OCI-LY7 (cell line): ENCODE results near the gene MAEL.

Experiments
- EZH2phosphoT487 ChIP-seq: fragments of 200-600 bp; sonication (generic); IDR thresholded peaks from 2 replicates; pipeline ENCODE4 v1.6.1; 2018; ENCODE audit warnings: low read depth, borderline replicate concordance, mild to moderate bottlenecking, mixed run types, antibody characterized with exemption, low read length, moderate library complexity, mixed read lengths
- TF ChIP-seq, protein P1 (sequence below): fragments of 200-600 bp; sonication (generic); conservative IDR thresholded peaks from 2 replicates; pipeline ENCODE4 v1.5.1; 2014; ENCODE audit warnings: mild to moderate bottlenecking, antibody characterized with exemption, low read length, moderate library complexity, mixed read lengths

DNA sequence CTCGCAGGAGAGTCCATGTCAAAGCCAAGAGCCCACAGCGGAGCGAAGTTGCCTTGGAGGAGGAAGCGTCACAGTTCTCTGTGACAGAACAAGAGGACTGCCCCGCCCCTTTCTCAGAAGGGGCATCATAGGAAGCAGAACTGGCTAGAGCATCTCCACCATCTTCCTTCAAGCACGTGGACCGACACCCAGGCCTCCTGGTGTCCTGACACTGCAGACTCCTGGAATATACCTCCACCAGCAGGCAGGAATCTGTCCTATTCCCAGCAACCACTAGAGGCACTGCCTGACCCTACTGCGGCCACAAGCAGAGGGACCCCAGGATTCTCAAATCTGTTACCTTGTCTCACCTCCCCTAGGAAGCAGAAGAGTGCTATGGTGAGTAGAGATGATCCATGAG, 63.3 kb downstream of the MAEL start:
- TF ChIP-seq, protein P1, sequence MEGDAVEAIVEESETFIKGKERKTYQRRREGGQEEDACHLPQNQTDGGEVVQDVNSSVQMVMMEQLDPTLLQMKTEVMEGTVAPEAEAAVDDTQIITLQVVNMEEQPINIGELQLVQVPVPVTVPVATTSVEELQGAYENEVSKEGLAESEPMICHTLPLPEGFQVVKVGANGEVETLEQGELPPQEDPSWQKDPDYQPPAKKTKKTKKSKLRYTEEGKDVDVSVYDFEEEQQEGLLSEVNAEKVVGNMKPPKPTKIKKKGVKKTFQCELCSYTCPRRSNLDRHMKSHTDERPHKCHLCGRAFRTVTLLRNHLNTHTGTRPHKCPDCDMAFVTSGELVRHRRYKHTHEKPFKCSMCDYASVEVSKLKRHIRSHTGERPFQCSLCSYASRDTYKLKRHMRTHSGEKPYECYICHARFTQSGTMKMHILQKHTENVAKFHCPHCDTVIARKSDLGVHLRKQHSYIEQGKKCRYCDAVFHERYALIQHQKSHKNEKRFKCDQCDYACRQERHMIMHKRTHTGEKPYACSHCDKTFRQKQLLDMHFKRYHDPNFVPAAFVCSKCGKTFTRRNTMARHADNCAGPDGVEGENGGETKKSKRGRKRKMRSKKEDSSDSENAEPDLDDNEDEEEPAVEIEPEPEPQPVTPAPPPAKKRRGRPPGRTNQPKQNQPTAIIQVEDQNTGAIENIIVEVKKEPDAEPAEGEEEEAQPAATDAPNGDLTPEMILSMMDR, result peak; percentile 67
- no peak for TF ChIP-seq EZH2phosphoT487
